H9 (cell line): ENCODE data around the gene LMO1. TPM values are rescaled to one million over a fixed set of nuclear protein-coding genes. Genes with fewer than 3 reads are reported as not detected.

Experiments
- DNase-seq: peaks from one replicate; pipeline ENCODE4 v3.0.0-alpha.2; 2017
- H2AFZ ChIP-seq: one replicate; pipeline ENCODE4 v1.6.1; 2013; ENCODE audit warnings: mild to moderate bottlenecking, low read length, control low read depth, moderate library complexity
- H2AK5ac ChIP-seq: 2 replicates; pipeline ENCODE4 v1.6.1; 2013; ENCODE audit warnings: low read length, control low read depth, mixed read lengths; ENCODE audit not compliant: insufficient read length
- H2BK120ac ChIP-seq: one replicate; pipeline ENCODE4 v1.6.1; 2013; ENCODE audit warnings: low read depth, mild to moderate bottlenecking, low read length, control low read depth, inconsistent platforms; ENCODE audit not compliant: poor library complexity, severe bottlenecking
- H2BK12ac ChIP-seq: 2 replicates; pipeline ENCODE4 v1.6.1; 2013; ENCODE audit warnings: low read length, control low read depth, mixed read lengths, low read depth; ENCODE audit not compliant: insufficient read length
- H2BK15ac ChIP-seq: 2 replicates; pipeline ENCODE4 v1.6.1; 2013; ENCODE audit warnings: low read depth, low read length, control low read depth
- H2BK20ac ChIP-seq: one replicate; pipeline ENCODE4 v1.6.1; 2013; ENCODE audit warnings: low read depth, mild to moderate bottlenecking, low read length, control low read depth, inconsistent platforms; ENCODE audit not compliant: poor library complexity, severe bottlenecking
- H2BK5ac ChIP-seq: 2 replicates; pipeline ENCODE4 v1.6.1; 2013; ENCODE audit warnings: low read length, control low read depth, mixed read lengths; ENCODE audit not compliant: insufficient read length
- H3K14ac ChIP-seq: 2 replicates; pipeline ENCODE4 v1.6.1; 2013; ENCODE audit warnings: low read length, control low read depth; ENCODE audit not compliant: insufficient read depth
- H3K18ac ChIP-seq: 2 replicates; pipeline ENCODE4 v1.6.1; 2013; ENCODE audit warnings: low read depth, mild to moderate bottlenecking, mixed read lengths, low read length, control low read depth; ENCODE audit not compliant: insufficient read length
- H3K23ac ChIP-seq: 2 replicates; pipeline ENCODE4 v1.6.1; 2013; ENCODE audit warnings: low read length, control low read depth, mixed read lengths, low read depth; ENCODE audit not compliant: insufficient read length
- H3K23me2 ChIP-seq: 2 replicates; pipeline ENCODE4 v1.6.1; 2013; ENCODE audit warnings: low read depth, mild to moderate bottlenecking, mixed read lengths, low read length, control low read depth; ENCODE audit not compliant: insufficient read length, poor library complexity, severe bottlenecking
- H3K27ac ChIP-seq: 2 replicates; pipeline ENCODE4 v1.5.1; 2013; ENCODE audit warnings: low read length, control low read depth, mixed read lengths, low read depth; ENCODE audit not compliant: insufficient read length
- H3K27me3 ChIP-seq: 2 replicates; pipeline ENCODE4 v1.6.1; 2013; ENCODE audit warnings: low read length, control low read depth, inconsistent platforms; ENCODE audit not compliant: insufficient read depth
- H3K4ac ChIP-seq: 2 replicates; pipeline ENCODE4 v1.6.1; 2013; ENCODE audit warnings: low read depth, mild to moderate bottlenecking, control low read depth, inconsistent platforms, low read length, moderate library complexity
- H3K4me1 ChIP-seq: 2 replicates; pipeline ENCODE4 v1.6.1; 2013; ENCODE audit warnings: low read length, control low read depth, inconsistent platforms; ENCODE audit not compliant: insufficient read depth
- H3K4me2 ChIP-seq: 2 replicates; pipeline ENCODE4 v1.6.1; 2013; ENCODE audit warnings: low read length, control low read depth, mixed read lengths; ENCODE audit not compliant: insufficient read length, insufficient read depth
- H3K56ac ChIP-seq: 2 replicates; pipeline ENCODE4 v1.6.1; 2013; ENCODE audit warnings: low read depth, mild to moderate bottlenecking, mixed read lengths, low read length, control low read depth; ENCODE audit not compliant: insufficient read length
- H3K79me1 ChIP-seq: 2 replicates; pipeline ENCODE4 v1.6.1; 2013; ENCODE audit warnings: low read depth, mild to moderate bottlenecking, moderate library complexity, low read length, control low read depth, inconsistent platforms; ENCODE audit not compliant: insufficient read depth, poor library complexity, severe bottlenecking
- H3K79me2 ChIP-seq: 2 replicates; pipeline ENCODE4 v1.6.1; 2013; ENCODE audit warnings: low read length, control low read depth, inconsistent platforms; ENCODE audit not compliant: insufficient read depth
- H3K9ac ChIP-seq: 2 replicates; pipeline ENCODE4 v1.6.1; 2013; ENCODE audit warnings: low read length, control low read depth, mixed read lengths; ENCODE audit not compliant: insufficient read length; ENCODE audit errors: extremely low read depth
- H3K9me3 ChIP-seq: one replicate; pipeline ENCODE4 v1.6.1; 2013; ENCODE audit warnings: low read depth, low read length, inconsistent platforms; ENCODE audit not compliant: control insufficient read depth
- H3T11ph ChIP-seq: one replicate; pipeline ENCODE4 v1.6.1; 2013; ENCODE audit warnings: mild to moderate bottlenecking, low read length, control low read depth, inconsistent platforms
- H4K20me1 ChIP-seq: one replicate; pipeline ENCODE4 v1.6.1; 2013; ENCODE audit not compliant: control insufficient read depth, insufficient read length, insufficient read depth
- H4K5ac ChIP-seq: 2 replicates; pipeline ENCODE4 v1.6.1; 2013; ENCODE audit warnings: low read depth, mild to moderate bottlenecking, mixed read lengths, low read length, control low read depth; ENCODE audit not compliant: insufficient read length
- H4K8ac ChIP-seq: replicated peaks from 2 replicates; pipeline ENCODE4 v1.6.1; 2013; ENCODE audit warnings: low read length, control low read depth, mixed read lengths, low read depth; ENCODE audit not compliant: insufficient read length
- H4K91ac ChIP-seq: 2 replicates; pipeline ENCODE4 v1.6.1; 2013; ENCODE audit warnings: low read depth, mild to moderate bottlenecking, moderate library complexity, mixed read lengths, low read length, control low read depth; ENCODE audit not compliant: insufficient read length
- H3K27ac Mint-ChIP-seq, 3 experiments: 2 replicates in 2 of 3; 3 replicates in 1 of 3; pipeline ENCODE4 v1.8.0; 2020 to 2021; ENCODE audit warnings: mixed read lengths in 3 of 3, mild to moderate bottlenecking in 1 of 3, moderate library complexity in 1 of 3
- H3K27me3 Mint-ChIP-seq: 2 replicates; pipeline ENCODE4 v1.8.0; 2021; ENCODE audit warnings: low read depth, mild to moderate bottlenecking, moderate library complexity, mixed read lengths
- H3K36me3 Mint-ChIP-seq, 3 experiments: 2 replicates in 2 of 3; 3 replicates in 1 of 3; pipeline ENCODE4 v1.8.0; 2020 to 2021; ENCODE audit warnings: low read depth in 3 of 3, mixed read lengths in 3 of 3; ENCODE audit not compliant: insufficient read depth in 1 of 3
- H3K4me1 Mint-ChIP-seq, 2 experiments: 2 replicates each; pipeline ENCODE4 v1.8.0; 2020; ENCODE audit warnings: mixed read lengths in 2 of 2
- H3K4me3 Mint-ChIP-seq, 2 experiments: 2 replicates in 1 of 2; 3 replicates in 1 of 2; pipeline ENCODE4 v1.8.0; 2020 to 2021; ENCODE audit warnings: mild to moderate bottlenecking in 2 of 2, mixed read lengths in 2 of 2, moderate library complexity in 1 of 2
- H3K9me3 Mint-ChIP-seq, 2 experiments: 2 replicates in 1 of 2; 3 replicates in 1 of 2; pipeline ENCODE4 v1.8.0; 2020; ENCODE audit warnings: mild to moderate bottlenecking in 2 of 2, mixed read lengths in 2 of 2, moderate library complexity in 1 of 2
- CTCF ChIP-seq: fragments of 200-600 bp; sonication (generic); conservative IDR thresholded peaks from 3 replicates; pipeline ENCODE4 v1.8.0; 2021; ENCODE audit warnings: antibody characterized with exemption, mild to moderate bottlenecking
- WGBS: extraction: QIAGEN DNeasy Blood & Tissue Kit; methylation state at CpG from one replicate; pipeline ENCODE4 v1.1.7; 2013; ENCODE audit warnings: missing lambda C conversion rate, low lambda C conversion rate, mixed read lengths; ENCODE audit not compliant: insufficient read length; ENCODE audit errors: extremely low coverage; 5-methylcytosine and 5-hydroxymethylcytosine counted together
- total RNA-seq: library from RNA; stranded (reverse); gene quantifications from 2 replicates; pipeline ENCODE4 v1.2.1, GENCODE V29; 2021

LMO1 gene
- total RNA-seq, 1 experiment from 2014 or later, result 0.50 TPM

GRCh38 chr11:8224711-8225110, 39.0 kb downstream of the LMO1 start:
- H3K9ac ChIP-seq, result no peak overlapping the region
- H3K27ac ChIP-seq, result no peak overlapping the region
- no peak overlapping the region for H3T11ph ChIP-seq
- DNase-seq, result no peak
- no peak overlapping the region for H3K4ac ChIP-seq
- H3K27ac Mint-ChIP-seq, result no peak overlapping the region
- no peak overlapping the region for H2BK12ac ChIP-seq
- H3K79me1 ChIP-seq, result no peaks in the 10 kb centered on the region
- H3K79me2 ChIP-seq, result no peaks in the 10 kb centered on the region
- no peak overlapping the region for H3K23ac ChIP-seq
- no peak overlapping the region for H3K14ac ChIP-seq
- no peak overlapping the region for H3K18ac ChIP-seq
- H2AK5ac ChIP-seq, result no peak overlapping the region
- no peaks in the 10 kb centered on the region for H3K36me3 Mint-ChIP-seq
- H4K20me1 ChIP-seq, result no peaks in the 10 kb centered on the region
- H2AFZ ChIP-seq, result no peak overlapping the region
- no peak overlapping the region for H2BK15ac ChIP-seq
- H3K56ac ChIP-seq, result no peak overlapping the region
- peaks cover 7% of the 10 kb centered on the region for H3K27me3 Mint-ChIP-seq
- no peak overlapping the region for H2BK20ac ChIP-seq
- no peaks in the 10 kb centered on the region for H3K4me1 ChIP-seq
- H3K4me2 ChIP-seq, result no peak overlapping the region
- H3K27me3 ChIP-seq, result no peaks in the 10 kb centered on the region
- no peak overlapping the region for H3K4me3 Mint-ChIP-seq
- H3K4me1 Mint-ChIP-seq, result peaks cover 20 to 27% of the 10 kb centered on the region in 2 experiments
- H3K9me3 Mint-ChIP-seq, result no peaks in the 10 kb centered on the region
- H4K91ac ChIP-seq, result no peak overlapping the region
- H3K9me3 ChIP-seq, result no peaks in the 10 kb centered on the region
- H4K8ac ChIP-seq, result no peak overlapping the region
- WGBS, result no CpG with 5 or more reads among the region's 2 CpGs
- H2BK5ac ChIP-seq, result no peak overlapping the region
- H4K5ac ChIP-seq, result no peak overlapping the region
- no peak for TF ChIP-seq CTCF
- no peak overlapping the region for H2BK120ac ChIP-seq
- H3K23me2 ChIP-seq, result no peaks in the 10 kb centered on the region
